Kidney (tissue), 14 donors: Measurements from ENCODE around the gene PADI2. TPM values are rescaled to one million over a fixed set of nuclear protein-coding genes. Genes with fewer than 3 reads are reported as not detected.

Experiments used
- DNase-seq, 5 donors: peaks; one replicate each; pipeline ENCODE4 v3.0.0-alpha.2; 2013 to 2020
- FAIRE-seq: peaks from 2 replicates; lab custom pipeline; 2012; peaks lifted over from hg19 to GRCh38; lab: Jason Lieb, UNC
- H3K27ac ChIP-seq, 2 donors: one replicate each; pipeline ENCODE4 v1.7.0; 2013; ENCODE audit warnings: low read depth in 2 of 2, low read length in 2 of 2, inconsistent platforms in 1 of 2
- H3K27me3 ChIP-seq: one replicate; pipeline ENCODE4 v1.7.1; 2013; ENCODE audit warnings: low read length, inconsistent platforms; ENCODE audit not compliant: control insufficient read depth, insufficient read depth
- H3K36me3 ChIP-seq, 3 donors: one replicate each; pipeline versions ENCODE4 v1.7.0 to v1.7.1; 2013; ENCODE audit warnings: low read length in 3 of 3, control low read depth in 1 of 3, inconsistent platforms in 1 of 3; ENCODE audit not compliant: insufficient read depth in 3 of 3, control insufficient read depth in 2 of 3
- H3K4me1 ChIP-seq, 3 donors: one replicate each; pipeline versions ENCODE4 v1.7.0 to v1.7.1; 2013; ENCODE audit warnings: low read length in 3 of 3, inconsistent platforms in 1 of 3, low read depth in 1 of 3; ENCODE audit not compliant: control insufficient read depth in 2 of 3, insufficient read depth in 2 of 3
- H3K4me3 ChIP-seq, 3 donors: one replicate each; pipeline versions ENCODE4 v1.7.0 to v1.8.1; 2013; ENCODE audit warnings: low read length in 3 of 3, control low read depth in 1 of 3, inconsistent platforms in 1 of 3
- H3K9ac ChIP-seq, 3 donors: one replicate each; pipeline versions ENCODE4 v1.7.0 to v1.7.1; 2013; ENCODE audit warnings: low read length in 3 of 3, control low read depth in 1 of 3, inconsistent platforms in 1 of 3
- H3K9me3 ChIP-seq, 3 donors: one replicate each; pipeline versions ENCODE4 v1.7.0 to v1.7.1; 2013; ENCODE audit warnings: low read length in 3 of 3, control low read depth in 1 of 3, inconsistent platforms in 1 of 3; ENCODE audit not compliant: control insufficient read depth in 2 of 3, insufficient read depth in 1 of 3
- CTCF ChIP-seq: IDR thresholded peaks from 3 replicates; pipeline ENCODE4 v1.5.1; 2012; ENCODE audit warnings: mild to moderate bottlenecking, moderate library complexity, borderline replicate concordance; ENCODE audit not compliant: insufficient read depth; ENCODE audit errors: extremely low read depth
- intact Hi-C: fragments of 100-400 bp; cut with DNase I; formaldehyde crosslinking; loops from one replicate; pipeline ENCODE4 v1.11.1; 2022
- polyA plus RNA-seq: library from polyadenylated mRNA; stranded (reverse); fragments of 350-450 nt; fragmentation: Illumina TruSeq; extraction: RNeasy Lipid Tissue Mini Kit (QIAGEN cat#74804); gene quantifications from one replicate; pipeline ENCODE4 v1.2.3, GENCODE V29; 2014; ENCODE audit warnings: low read depth, low replicate concordance; ENCODE audit not compliant: insufficient read depth
- total RNA-seq: library from RNA; stranded (reverse); fragmentation: NEBNext Ultra II Directional; extraction: Animal tissue kit (Norgen Biotek cat#: 25700); gene quantifications from one replicate; pipeline ENCODE4 v1.2.1, GENCODE V29; 2021
- donor health status: control.
- donor health status: control.
- donor health status: control.
- donor health status: control.
- donor health status: control.
- donor health status: DM: yes; HTN: yes; CAD: no.
- donor health status: Normal renal cell carcinoma (clear cell type).

The PADI2 gene
- total and polyA plus RNA-seq, 2 donors from 2014 or later: 6.0 to 11.7 TPM

GRCh38 chr1:17040135-17040534 is 79.1 kb downstream of the PADI2 start:
- Histone ChIP-seq H3K4me1 (no peaks in the 10 kb centered on the region), H3K9ac (no peak overlapping the region), H3K4me3 (no peak overlapping the region), H3K27ac (no peak overlapping the region), H3K27me3 (no peaks in the 10 kb centered on the region), H3K9me3 (no peaks in the 10 kb centered on the region), H3K36me3 (peaks cover 7 to 27% (median 12%) of the 10 kb centered on the region in 3 donors)
- DNase-seq (no peak), FAIRE-seq (no peak)
- TF ChIP-seq CTCF: no peak
- intact Hi-C loops: loop anchor here (10.0 kb wide), 1 partner anchor 65 kb away; no protein-coding TSS in a partner anchor

- no peak for TF ChIP-seq CTCF
- H3K4me3 ChIP-seq: no peak overlapping the region
- no peak for DNase-seq
- no peaks in the 10 kb centered on the region for H3K9me3 ChIP-seq
- H3K36me3 ChIP-seq: peaks cover 7 to 27% (median 12%) of the 10 kb centered on the region in 3 donors
- FAIRE-seq: no peak
- no peak overlapping the region for H3K9ac ChIP-seq
- no peaks in the 10 kb centered on the region for H3K4me1 ChIP-seq
- no peaks in the 10 kb centered on the region for H3K27me3 ChIP-seq
- H3K27ac ChIP-seq: no peak overlapping the region
- intact Hi-C loops: no loop called here
These were observed 79.7 kb downstream of the PADI2 start for GRCh38 chr1:17039522-17039921.

GRCh38 chr1:17033481-17033880 is 85.8 kb downstream of the PADI2 start:
- Histone ChIP-seq H3K9me3 (no peaks in the 10 kb centered on the region), H3K9ac (no peak overlapping the region), H3K4me3 (no peak overlapping the region), H3K4me1 (no peaks in the 10 kb centered on the region), H3K36me3 (peaks cover 0 to 23% (median 18%) of the 10 kb centered on the region in 3 donors), H3K27ac (no peak overlapping the region), H3K27me3 (no peaks in the 10 kb centered on the region)
- TF ChIP-seq CTCF: no peak
- intact Hi-C loops: no loop called here
- FAIRE-seq: no peak
- no peak for DNase-seq

GRCh38 chr1:17032741-17033140 is 86.5 kb downstream of the PADI2 start:
- H3K27ac ChIP-seq: no peak overlapping the region
- peaks cover 2 to 23% (median 22%) of the 10 kb centered on the region in 3 donors for H3K36me3 ChIP-seq
- H3K4me1 ChIP-seq: no peaks in the 10 kb centered on the region
- intact Hi-C loops: no loop called here
- H3K27me3 ChIP-seq: no peaks in the 10 kb centered on the region
- no peaks in the 10 kb centered on the region for H3K9me3 ChIP-seq
- H3K4me3 ChIP-seq: no peak overlapping the region
- DNase-seq: no peak
- no peak overlapping the region for H3K9ac ChIP-seq
- no peak for FAIRE-seq
- no peak for TF ChIP-seq CTCF
